SU-DHL-6 (cell line): Measurements from ENCODE around the gene CMSS1.

Experiments
- H2AFZ ChIP-seq: fragments of 200-600 bp; sonication (generic); 2 replicates; pipeline ENCODE4 v1.6.1; 2014; ENCODE audit warnings: low read depth, mild to moderate bottlenecking, moderate library complexity, mixed read lengths, antibody characterized with exemption, low read length; ENCODE audit not compliant: severe bottlenecking
- H3F3A ChIP-seq: fragments of 200-600 bp; shearing (Covaris generic); 2 replicates; pipeline ENCODE4 v1.6.0; 2016; ENCODE audit warnings: antibody characterized with exemption, mild to moderate bottlenecking; ENCODE audit not compliant: insufficient read depth
- H3K27ac ChIP-seq: fragments of 200-600 bp; sonication (generic); 2 replicates; pipeline ENCODE4 v1.5.1; 2016; ENCODE audit warnings: low read depth, mild to moderate bottlenecking, low read length, moderate library complexity, mixed read lengths
- H3K27me3 ChIP-seq: fragments of 200-600 bp; sonication (generic), shearing (Covaris generic); 2 replicates; pipeline ENCODE4 v1.6.0; 2014; ENCODE audit warnings: mild to moderate bottlenecking, low read length
- H3K36me3 ChIP-seq: fragments of 200-600 bp; sonication (generic); 2 replicates; pipeline ENCODE4 v1.6.1; 2014; ENCODE audit warnings: mild to moderate bottlenecking, low read length, mixed read lengths
- H3K4me2 ChIP-seq: fragments of 300-600, 200-600 bp; shearing (Covaris generic), sonication (generic); 2 replicates; pipeline ENCODE4 v1.6.0; 2014; ENCODE audit warnings: low read length, low read depth, mild to moderate bottlenecking; ENCODE audit not compliant: poor library complexity, severe bottlenecking
- H3K4me3 ChIP-seq: fragments of 200-600 bp; sonication (generic); 2 replicates; pipeline ENCODE4 v1.5.1; 2014; ENCODE audit warnings: antibody characterized with exemption, low read length, mild to moderate bottlenecking, mixed read lengths; ENCODE audit not compliant: insufficient read depth, poor library complexity, severe bottlenecking
- H3K79me2 ChIP-seq: fragments of 200-600 bp; sonication (generic); 2 replicates; pipeline ENCODE4 v1.6.1; 2014; ENCODE audit warnings: mild to moderate bottlenecking, low read length, moderate library complexity; ENCODE audit not compliant: insufficient read depth
- H3K9ac ChIP-seq: fragments of 200-600 bp; sonication (generic); 2 replicates; pipeline ENCODE4 v1.7.0; 2014; ENCODE audit warnings: mild to moderate bottlenecking, low read length
- H3K9me2 ChIP-seq: fragments of 200-600 bp; sonication (generic); replicated peaks from 2 replicates; pipeline ENCODE4 v1.6.1; 2014; ENCODE audit warnings: low read length; ENCODE audit not compliant: insufficient read depth
- H3K9me3 ChIP-seq: fragments of 200-600 bp; sonication (generic); 2 replicates; pipeline ENCODE4 v1.6.1; 2014; ENCODE audit warnings: low read length, mixed read lengths; ENCODE audit not compliant: insufficient read depth
- H4K20me1 ChIP-seq: fragments of 200-600 bp; sonication (generic); 2 replicates; pipeline ENCODE4 v1.6.1; 2014; ENCODE audit warnings: low read depth, mild to moderate bottlenecking, antibody characterized with exemption, low read length, moderate library complexity, mixed read lengths
- EZH2phosphoT487 ChIP-seq: fragments of 200-600 bp; sonication (generic), shearing (Covaris generic); conservative IDR thresholded peaks from 2 replicates; pipeline ENCODE4 v1.6.1; 2018; ENCODE audit warnings: mild to moderate bottlenecking, antibody characterized with exemption, low read length, moderate library complexity, mixed read lengths
- TF ChIP-seq, protein P1 (sequence below): fragments of 200-600 bp; sonication (generic); IDR thresholded peaks from one replicate; pipeline ENCODE4 v1.5.1; 2017; ENCODE audit warnings: antibody characterized with exemption, mild to moderate bottlenecking, low read length, moderate library complexity; ENCODE audit not compliant: insufficient read depth, poor library complexity, severe bottlenecking

CMSS1 gene

DNA sequence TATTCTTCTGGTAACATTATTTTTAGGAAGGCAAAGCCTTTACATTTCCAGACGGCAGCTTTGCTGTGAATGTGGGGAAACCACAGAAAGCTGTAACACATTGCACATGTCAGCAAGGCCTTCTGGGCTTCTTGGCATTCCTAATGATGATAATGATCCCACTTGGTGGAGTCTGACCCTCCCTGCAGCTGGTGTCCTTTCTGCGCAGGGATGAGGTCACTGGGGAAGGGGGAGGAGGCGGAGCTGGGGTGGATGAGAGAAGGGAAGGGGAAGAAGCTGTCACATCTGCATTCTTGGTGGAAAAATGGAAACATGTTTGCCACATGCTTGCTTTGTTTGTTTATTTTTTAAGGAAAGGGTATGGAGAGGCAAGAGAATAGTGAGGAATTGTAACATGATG is 228.0 kb downstream of the CMSS1 start:
- H3K4me3 ChIP-seq, result no peak overlapping the region
- no peaks in the 10 kb centered on the region for H3K9me2 ChIP-seq
- H3K9ac ChIP-seq, result no peak overlapping the region
- H3K27ac ChIP-seq, result no peak overlapping the region
- H3F3A ChIP-seq, result peaks cover 21% of the 10 kb centered on the region
- H3K27me3 ChIP-seq, result no peaks in the 10 kb centered on the region
- H2AFZ ChIP-seq, result no peak overlapping the region
- H3K4me2 ChIP-seq, result no peak overlapping the region
- no peak for TF ChIP-seq EZH2phosphoT487
- TF ChIP-seq, protein P1, sequence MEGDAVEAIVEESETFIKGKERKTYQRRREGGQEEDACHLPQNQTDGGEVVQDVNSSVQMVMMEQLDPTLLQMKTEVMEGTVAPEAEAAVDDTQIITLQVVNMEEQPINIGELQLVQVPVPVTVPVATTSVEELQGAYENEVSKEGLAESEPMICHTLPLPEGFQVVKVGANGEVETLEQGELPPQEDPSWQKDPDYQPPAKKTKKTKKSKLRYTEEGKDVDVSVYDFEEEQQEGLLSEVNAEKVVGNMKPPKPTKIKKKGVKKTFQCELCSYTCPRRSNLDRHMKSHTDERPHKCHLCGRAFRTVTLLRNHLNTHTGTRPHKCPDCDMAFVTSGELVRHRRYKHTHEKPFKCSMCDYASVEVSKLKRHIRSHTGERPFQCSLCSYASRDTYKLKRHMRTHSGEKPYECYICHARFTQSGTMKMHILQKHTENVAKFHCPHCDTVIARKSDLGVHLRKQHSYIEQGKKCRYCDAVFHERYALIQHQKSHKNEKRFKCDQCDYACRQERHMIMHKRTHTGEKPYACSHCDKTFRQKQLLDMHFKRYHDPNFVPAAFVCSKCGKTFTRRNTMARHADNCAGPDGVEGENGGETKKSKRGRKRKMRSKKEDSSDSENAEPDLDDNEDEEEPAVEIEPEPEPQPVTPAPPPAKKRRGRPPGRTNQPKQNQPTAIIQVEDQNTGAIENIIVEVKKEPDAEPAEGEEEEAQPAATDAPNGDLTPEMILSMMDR, result no peak
- 0 out of 2 replicates have a peak, but pooled peaks cover 13% of the 10 kb centered on the region for H4K20me1 ChIP-seq
- no peaks in the 10 kb centered on the region for H3K36me3 ChIP-seq
- H3K9me3 ChIP-seq, result no peaks in the 10 kb centered on the region
- no peaks in the 10 kb centered on the region for H3K79me2 ChIP-seq

DNA sequence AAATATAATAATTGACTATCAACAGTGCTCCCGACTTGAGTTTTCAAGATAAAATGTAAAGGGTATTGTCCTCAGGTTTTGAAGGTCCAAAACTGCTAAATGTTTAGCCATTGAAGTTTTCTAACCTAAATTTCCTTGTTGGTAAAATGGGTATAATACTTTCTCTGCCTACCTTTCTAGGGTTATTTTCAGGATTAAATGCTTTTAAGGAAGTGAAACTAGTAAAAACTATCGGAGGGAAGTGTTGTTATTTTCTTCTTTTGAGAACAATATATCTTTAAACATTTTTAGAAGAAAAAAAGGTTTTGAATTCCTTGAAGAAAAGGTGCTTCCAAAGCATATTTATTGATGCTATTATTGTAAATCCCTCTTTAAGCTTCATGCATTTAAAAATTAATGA is 229.3 kb downstream of the CMSS1 start:
- peak overlapping the region; percentile 51 for H3K4me2 ChIP-seq
- H4K20me1 ChIP-seq, result 0 out of 2 replicates have a peak, but pooled peaks cover 13% of the 10 kb centered on the region
- H3K79me2 ChIP-seq, result no peaks in the 10 kb centered on the region
- H3K9me3 ChIP-seq, result no peaks in the 10 kb centered on the region
- peak overlapping the region; percentile 6 for H3K4me3 ChIP-seq
- H3F3A ChIP-seq, result peaks cover 21% of the 10 kb centered on the region
- no peaks in the 10 kb centered on the region for H3K27me3 ChIP-seq
- no peaks in the 10 kb centered on the region for H3K36me3 ChIP-seq
- TF ChIP-seq EZH2phosphoT487, result no peak
- TF ChIP-seq, protein P1, result no peak
- peak overlapping the region; percentile 55 for H3K27ac ChIP-seq
- H3K9me2 ChIP-seq, result no peaks in the 10 kb centered on the region
- H3K9ac ChIP-seq, result no peak overlapping the region
- no peak overlapping the region for H2AFZ ChIP-seq

DNA sequence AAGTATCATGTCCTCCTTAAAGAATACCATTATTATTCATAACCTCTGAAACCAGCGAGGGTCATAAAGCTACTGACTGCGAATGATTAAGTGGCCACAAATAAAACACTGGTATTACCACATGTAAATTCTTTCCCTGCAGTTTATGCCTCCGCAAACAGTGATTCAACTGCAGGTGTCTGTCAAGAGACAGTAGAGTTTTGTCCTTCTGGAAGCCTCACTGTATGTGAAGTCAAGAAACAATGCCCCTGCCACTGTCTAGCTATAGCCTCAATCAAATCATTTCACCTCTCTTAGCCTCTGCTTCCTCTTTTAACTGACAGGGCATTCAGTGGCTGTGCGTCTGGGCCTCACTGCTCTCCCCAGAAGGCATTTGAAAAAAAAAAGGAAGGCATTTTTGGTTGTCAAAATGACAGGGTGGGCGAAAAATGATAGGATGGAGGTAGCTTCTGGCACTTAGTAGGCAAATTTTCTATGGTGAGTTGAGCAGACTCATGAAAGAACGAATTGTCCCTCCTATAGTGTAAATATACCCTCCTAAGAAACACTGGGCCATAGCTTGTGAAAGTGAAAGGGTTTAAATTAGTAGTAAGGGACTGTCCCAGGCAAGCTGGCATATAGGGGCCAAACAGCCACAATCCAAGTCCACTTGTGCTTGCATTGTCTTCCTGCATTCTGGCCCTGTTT is 229.9 kb downstream of the CMSS1 start:
- Histone ChIP-seq H3K79me2 (no peaks in the 10 kb centered on the region), H3K36me3 (no peaks in the 10 kb centered on the region), H3K4me2 (peak overlapping the region; percentile 51), H2AFZ (no peak overlapping the region), H3K9ac (no peak overlapping the region), H3K9me3 (no peaks in the 10 kb centered on the region), H4K20me1 (0 out of 2 replicates have a peak, but pooled peaks cover 13% of the 10 kb centered on the region), H3K27me3 (no peaks in the 10 kb centered on the region), H3K27ac (peak overlapping the region; percentile 55), H3K9me2 (no peaks in the 10 kb centered on the region), H3K4me3 (peak overlapping the region; percentile 6), H3F3A (peaks cover 21% of the 10 kb centered on the region)
- TF ChIP-seq, protein P1, result no peak
- TF ChIP-seq EZH2phosphoT487, result no peak
